K562 (cell line): ENCODE results near the gene FNBP1. TPM values are rescaled to one million over a fixed set of nuclear protein-coding genes. Genes with fewer than 3 reads are reported as not detected.
A peak's percentile ranks its signal among the peaks of the same experiment; 100 is the strongest.

Experiments used
- ATAC-seq: fragments of 200-7000 bp; cut with Tn5 transposase; 3 replicates; pipeline ENCODE4 v1.9.1; 2020; ENCODE audit warnings: moderate library complexity
- Bru-seq: library from RNA; stranded (reverse); fragments of 400-500 nt; gene quantifications from one replicate; lab custom pipeline; 2021; lab: Mats Ljungman, UMichigan
- BruChase-seq, 2 experiments: library from RNA; stranded (reverse); fragments of 400-500 nt; gene quantifications; one replicate each; lab custom pipeline; 2021; lab: Mats Ljungman, UMichigan
- BruUV-seq: library from RNA; stranded (reverse); fragments of 400-500 nt; replicated peaks from 2 replicates; lab custom pipeline; 2021; lab: Mats Ljungman, UMichigan
- CTCF ChIA-PET: fragments of 300-600 bp; formaldehyde crosslinking; extraction: SDS; loops from one replicate; lab custom pipeline; 2021; ENCODE audit warnings: low intra/inter-chr PET ratio; lab: Yijun Ruan, JAX
- POLR2A ChIA-PET: fragments of 300-600, 350-650 bp; sonication (Branson Sonifier 250); formaldehyde crosslinking; extraction: SDS; loops from one replicate; lab custom pipeline; 2021; ENCODE audit warnings: antibody characterized with exemption, inconsistent platforms; lab: Yijun Ruan, JAX
- DNase-seq, 4 experiments: peaks; one replicate each; pipeline versions ENCODE4 v3.0.0 to v3.0.0-alpha.2; 2011 to 2018; ENCODE audit warnings: low spot score in 3 of 4, mixed read lengths in 3 of 4; ENCODE audit errors: extremely low read depth in 1 of 4
- FAIRE-seq: peaks from 2 replicates; lab custom pipeline; 2011; peaks lifted over from hg19 to GRCh38; lab: Jason Lieb, UNC
- H2AFZ ChIP-seq: 2 replicates; pipeline ENCODE4 v1.6.0; 2011; ENCODE audit warnings: low read depth, low read length, control low read depth, inconsistent platforms
- H3K27ac ChIP-seq: fragments of 200-600 bp; 3 replicates; pipeline ENCODE4 v1.8.0; 2011; ENCODE audit warnings: low read depth, mild to moderate bottlenecking, control low read depth, inconsistent platforms, low read length, moderate library complexity, mixed read lengths; ENCODE audit errors: extremely low read depth
- H3K27me3 ChIP-seq, 2 experiments: fragments of 300-600 bp in 1 of 2; 2 replicates in 1 of 2; 3 replicates in 1 of 2; pipeline versions ENCODE4 v1.6.0 to v1.8.0; 2011; ENCODE audit warnings: inconsistent platforms in 2 of 2, low read length in 2 of 2, mild to moderate bottlenecking in 1 of 2, mixed read lengths in 1 of 2, moderate library complexity in 1 of 2; ENCODE audit not compliant: control insufficient read depth in 2 of 2, insufficient read depth in 2 of 2
- H3K36me3 ChIP-seq: fragments of 300-600 bp; 3 replicates; pipeline ENCODE4 v1.8.0; 2011; ENCODE audit warnings: mild to moderate bottlenecking, low read length, inconsistent platforms; ENCODE audit not compliant: control insufficient read depth, insufficient read depth
- H3K4me1 ChIP-seq, 2 experiments: fragments of 200-600 bp in 1 of 2; replicated peaks in 1 of 2; 2 replicates in 1 of 2; 3 replicates in 1 of 2; pipeline versions ENCODE4 v1.5.1 to v1.8.0; 2011; ENCODE audit warnings: inconsistent platforms in 2 of 2, low read length in 2 of 2, mild to moderate bottlenecking in 1 of 2, mixed read lengths in 1 of 2, moderate library complexity in 1 of 2; ENCODE audit not compliant: control insufficient read depth in 2 of 2, insufficient read depth in 2 of 2
- H3K4me2 ChIP-seq: 2 replicates; pipeline ENCODE4 v1.6.1; 2011; ENCODE audit warnings: low read length, control low read depth, inconsistent platforms, mixed read lengths; ENCODE audit not compliant: insufficient read depth
- H3K4me3 ChIP-seq: fragments of 200-600 bp; sonication (generic), shearing (Covaris generic); 2 replicates; pipeline ENCODE4 v1.5.1; 2016; ENCODE audit warnings: control low read depth, inconsistent platforms
- H3K79me2 ChIP-seq: fragments of 200-600 bp; 3 replicates; pipeline ENCODE4 v1.8.0; 2011; ENCODE audit warnings: low read length, inconsistent platforms; ENCODE audit not compliant: control insufficient read depth, insufficient read depth
- H3K9ac ChIP-seq, 2 experiments: 2 replicates each; pipeline versions ENCODE4 v1.6.0 to v1.6.1; 2011; ENCODE audit warnings: low read depth in 2 of 2, low read length in 2 of 2, control low read depth in 1 of 2, inconsistent platforms in 1 of 2, mild to moderate bottlenecking in 1 of 2, mixed read lengths in 1 of 2; ENCODE audit not compliant: insufficient read depth in 1 of 2
- H3K9me1 ChIP-seq: one replicate; pipeline ENCODE4 v1.6.0; 2011; ENCODE audit warnings: inconsistent platforms, mild to moderate bottlenecking, low read length, moderate library complexity; ENCODE audit not compliant: control insufficient read depth, insufficient read depth
- H3K9me3 ChIP-seq: replicated peaks from 2 replicates; pipeline ENCODE4 v1.5.1; 2011; ENCODE audit warnings: low read depth, low read length, inconsistent platforms; ENCODE audit not compliant: control insufficient read depth, insufficient read depth
- H4K20me1 ChIP-seq: replicated peaks from 2 replicates; pipeline ENCODE4 v1.6.1; 2011; ENCODE audit warnings: low read length, inconsistent platforms, mixed read lengths; ENCODE audit not compliant: control insufficient read depth, insufficient read depth
- DDX20 ChIP-seq: fragments of 450-650 bp; IDR thresholded peaks from 2 replicates; pipeline ENCODE4 v1.6.1; 2016; ENCODE audit warnings: missing genetic modification characterization, low read depth, mild to moderate bottlenecking, missing compliant biosample characterization, moderate library complexity
- FOXJ3 ChIP-seq: sonication (generic); formaldehyde crosslinking; IDR thresholded peaks from 2 replicates; pipeline ENCODE4 v1.4.0; 2020; ENCODE audit warnings: mild to moderate bottlenecking, missing genetic modification reagents
- MLLT1 ChIP-seq, 2 experiments: fragments of 450-650 bp; IDR thresholded peaks; 2 replicates each; pipeline ENCODE4 v1.6.1; 2016
- NCOA6 ChIP-seq: fragments of 450-650 bp; IDR thresholded peaks from 2 replicates; pipeline ENCODE4 v1.6.1; 2017; ENCODE audit warnings: mild to moderate bottlenecking
- PHF8 ChIP-seq: fragments of 200-600 bp; sonication (generic); IDR thresholded peaks from 2 replicates; pipeline ENCODE4 v1.6.1; 2012; ENCODE audit warnings: mixed run types, mild to moderate bottlenecking, inconsistent platforms, low read length, moderate library complexity, borderline replicate concordance
- POLR2G ChIP-seq: fragments of 200-400 bp; formaldehyde crosslinking; IDR thresholded peaks from 2 replicates; pipeline ENCODE4 v1.6.1; 2017; ENCODE audit warnings: low read depth, mild to moderate bottlenecking, antibody characterized with exemption, low read length, moderate library complexity
- RCOR1 ChIP-seq, 2 experiments: IDR thresholded peaks; 2 replicates each; pipeline ENCODE4 v1.6.1; 2012; ENCODE audit warnings: low read depth in 2 of 2, low read length in 2 of 2, borderline replicate concordance in 1 of 2, improper control_type of control experiment in 1 of 2
- SRSF9 ChIP-seq: fragments of 200-400 bp; formaldehyde crosslinking; IDR thresholded peaks from 2 replicates; pipeline ENCODE4 v1.6.1; 2017; ENCODE audit warnings: low read depth, low read length, borderline replicate concordance
- ZMIZ1 ChIP-seq, 2 experiments: fragments of 150-350 bp in 1 of 2; IDR thresholded peaks; 2 replicates each; pipeline ENCODE4 v1.6.1; 2012 to 2016; ENCODE audit warnings: low read depth in 2 of 2, low read length in 2 of 2, mild to moderate bottlenecking in 1 of 2, moderate library complexity in 1 of 2
- ZNF707 ChIP-seq: fragments of 250-450 bp; sonication (Bioruptor Pico); conservative IDR thresholded peaks from 2 replicates; pipeline ENCODE4 v1.8.0; 2022; ENCODE audit warnings: inconsistent platforms, mild to moderate bottlenecking, moderate library complexity
- WGBS: fragments of 100-300 bp; shearing (Covaris generic); methylation state at CpG from one replicate; pipeline ENCODE4 v1.1.6; 2016; ENCODE audit warnings: low coverage, mixed read lengths; ENCODE audit not compliant: insufficient coverage; ENCODE audit errors: missing lambda C conversion rate; 5-methylcytosine and 5-hydroxymethylcytosine counted together
- in situ Hi-C: fragments of 300-500 bp; cut with MboI; formaldehyde crosslinking; loops from 4 replicates; pipeline ENCODE4 v1.15.0; 2018; ENCODE audit warnings: inconsistent platforms, mixed read lengths
- intact Hi-C: fragments of 100-400 bp; cut with micrococcal nuclease; formaldehyde crosslinking; loops from 2 replicates; pipeline ENCODE4 v1.14.2; 2022
- long read RNA-seq, 3 experiments: library from polyadenylated mRNA in 2 of 3; library from RNA in 1 of 3; unstranded in 2 of 3; stranded (forward) in 1 of 3; transcript quantifications; one replicate each; pipeline ENCODE4 v2.0.0, GENCODE V29; 2019 to 2022
- polyA minus RNA-seq, 3 experiments: library from RNA; depleted of rRNA, polyadenylated mRNA; stranded (reverse); fragments of >200 nt; gene quantifications; 2 replicates each; pipeline ENCODE4 v1.2.3, GENCODE V29; 2011
- polyA plus RNA-seq, 8 experiments: library from polyadenylated mRNA; depleted of rRNA in 4 of 8; stranded (reverse) in 5 of 8; unstranded in 3 of 8; fragments of >200 nt; fragmentation: Nextera tagmentation in 2 of 8; fragmentation: Illumina TruSeq in 1 of 8; extraction: Ambion mirVana in 2 of 8; extraction: Trizol in 1 of 8; gene quantifications; 2 replicates each; pipeline versions ENCODE4 v1.2.1 to v1.2.3, GENCODE V29; 2011 to 2014; ENCODE audit warnings: inconsistent platforms in 1 of 8, missing spikeins in 1 of 8
- total RNA-seq, 7 experiments: library from RNA; depleted of rRNA in 6 of 7; stranded (reverse); fragments of >200 nt in 6 of 7; fragmentation: Illumina TruSeq in 2 of 7; extraction: Trizol in 2 of 7; gene quantifications; 2 replicates each; pipeline versions ENCODE4 v1.2.1 to v1.2.3, GENCODE V29; 2011 to 2021; ENCODE audit warnings: low replicate concordance in 1 of 7

Gene FNBP1
- total RNA-seq (2011; cell fraction: chromatin; rRNA removed; ENCODE audit: low replicate concordance) = 24.0 and 44.9 TPM in 2 replicates
- 8.5 and 10.9 TPM in 2 replicates for total RNA-seq (2011; cell fraction: nucleolus; rRNA removed)
- total RNA-seq (2011; cell fraction: nucleoplasm; rRNA removed) = 10.9 and 12.6 TPM in 2 replicates
- total RNA-seq (2014; rRNA removed) (8.2 and 8.4 TPM in 2 replicates), total RNA-seq (2014; rRNA removed; fragmentation: Illumina TruSeq; extraction: Trizol) (6.9 and 13.2 TPM in 2 replicates), total RNA-seq (2015; rRNA removed; fragmentation: Illumina TruSeq; extraction: Trizol) (13.5 and 14.9 TPM in 2 replicates), total RNA-seq (2021) (8.5 and 10.7 TPM in 2 replicates), polyA plus RNA-seq (2011; rRNA removed) (7.2 and 7.6 TPM in 2 replicates), polyA plus RNA-seq (2014; fragmentation: Illumina TruSeq; extraction: Trizol) (6.1 TPM in 2 replicates), polyA plus RNA-seq (2014; fragmentation: Nextera tagmentation; extraction: Ambion mirVana) (1 to 10 TPM; 1.8 to 2.2 TPM), polyA plus RNA-seq (2014; rRNA removed) (5.4 and 8.0 TPM in 2 replicates), polyA minus RNA-seq (2011; rRNA and poly(A)+ RNA removed) (33.5 and 42.5 TPM in 2 replicates), Bru-seq, nascent RNA (percentile 50 among the genes with signal in this experiment), BruChase-seq, experiment 1, labeled RNA remaining after a 2-hour chase (percentile 50 among the genes with signal in this experiment), BruChase-seq, experiment 2, labeled RNA remaining after a 6-hour chase (percentile 50 among the genes with signal in this experiment)
- polyA plus RNA-seq (2011; cell fraction: cytosol; rRNA removed) = 2.2 and 4.2 TPM in 2 replicates
- polyA plus RNA-seq (2011; cell fraction: nucleus; rRNA removed) = 5.8 and 7.6 TPM in 2 replicates
- 8.7 and 10.5 TPM in 2 replicates for polyA plus RNA-seq (2012)
- polyA minus RNA-seq (2011; cell fraction: cytosol; rRNA and poly(A)+ RNA removed) = 7.9 and 8.7 TPM in 2 replicates
- polyA minus RNA-seq (2011; cell fraction: nucleus; rRNA and poly(A)+ RNA removed) = 3.4 and 8.0 TPM in 2 replicates
- long read RNA-seq, experiment 1, partial matches to known transcripts = 11 of 19 reads
- long read RNA-seq, experiment 1, other reads (novel, unspliced or antisense) = 8 of 19 reads
- long read RNA-seq, experiment 2, full-length matches to known transcripts = 1 of 3 reads
- long read RNA-seq, experiment 2, partial matches to known transcripts = 0 of 3 reads
- long read RNA-seq, experiment 2, other reads (novel, unspliced or antisense) = 2 of 3 reads
- long read RNA-seq, experiment 3, partial matches to known transcripts = 0 of 3 reads
- long read RNA-seq, experiment 3, other reads (novel, unspliced or antisense) = 3 of 3 reads

- Histone ChIP-seq H2AFZ (peak within 1 kb of the TSS; percentile 72), H3K27ac (peak within 1 kb of the TSS; percentile 34; the same call in 1 of the 3 replicates), H4K20me1 (no peaks in the 10 kb centered on the region; the same call in 1 of the 2 replicates), H3K79me2 (no peaks in the 10 kb centered on the region; the same call in 2 of the 3 replicates), H3K4me2 (peak within 1 kb of the TSS; percentile 72), H3K9me1 (no peaks in the 10 kb centered on the region), H3K9me3 (no peaks in the 10 kb centered on the region), H3K27me3 (peaks cover 5 to 12% of the 10 kb centered on the region in 2 experiments; a peak in 3 of 5 replicates), H3K9ac (peak within 1 kb of the TSS; percentile 18 to 93; a peak in 3 of 4 replicates), H3K4me1 (peaks cover 27 to 32% of the 10 kb centered on the region in 2 experiments), H3K4me3 (peak within 1 kb of the TSS; percentile 50), H3K36me3 (no peaks in the 10 kb centered on the region)
- in situ Hi-C loops = no loop called here
- BruUV-seq = no TSS peak
- POLR2A ChIA-PET = interaction anchor here (0.8 kb wide), 1 partner anchor 10 kb away, joined by 4 read pairs; no protein-coding TSS in a partner anchor
- ATAC-seq (peak; percentile 89), DNase-seq (peak; percentile 73 to 94 (median 91)), FAIRE-seq (no peak)
- intact Hi-C loops = loop anchor here (2.0 kb wide), 1 partner anchor 132 kb away; no protein-coding TSS in a partner anchor
- WGBS = 1% methylated on average over 36 of the region's 92 CpGs
- CTCF ChIA-PET = no interaction called here
- TF ChIP-seq ZNF707 (CRISPR knock-in tag) (no peak), MLLT1 (IDR thresholded peaks at IDR 0.05) (peak in 1 of 2 experiments; percentile 68; a peak in 1 of 4 replicates), FOXJ3 (no peak), SRSF9 (no peak), RCOR1 (IDR thresholded peaks at IDR 0.05; ENCODE audit: borderline replicate concordance in 1 of 2, low read depth in 2 of 2, low read length in 2 of 2) (no peak), POLR2G (peak; percentile 79), DDX20 (tag) (no peak), PHF8 (peak; percentile 52; the same call in 1 of the 2 replicates), ZMIZ1 (IDR thresholded peaks at IDR 0.05; ENCODE audit: low read depth in 2 of 2, low read length in 2 of 2) (peak in 1 of 2 experiments; percentile 39; a peak in 1 of 4 replicates), NCOA6 (no peak)
Observed at GRCh38 chr9:130042885-130043653, at the start of gene FNBP1. Gene FNBP1, minus strand, starts transcription at chr9:130043189. Its CDS starts 214 bp downstream, at chr9:130042975.
